ENCODE measurements around the gene SUGCT.

SUGCT gene

GRCh38 chr7:40826411-40827221 is 691.8 kb downstream of the SUGCT start:
- Histone ChIP-seq H2AK5ac (ENCODE audit: low read length) (peak overlapping the region; percentile 34), H3K4ac (ENCODE audit: low read depth, low read length) (peak overlapping the region; percentile 90), H2BK5ac (ENCODE audit: low read depth, low read length, poor library complexity) (peak overlapping the region; percentile 70), H2BK12ac (ENCODE audit: low read length) (peak overlapping the region; percentile 98), H4K91ac (ENCODE audit: low read depth, low read length) (peak overlapping the region; percentile 99), H3K9me3 (ENCODE audit: insufficient read depth, low read depth, low read length) (no peaks in the 10 kb centered on the region), H3K23ac (ENCODE audit: low read length) (no peak overlapping the region), H4K12ac (ENCODE audit: low read depth, low read length) (no peak overlapping the region), H3K36me3 (ENCODE audit: control insufficient read depth in 1 of 2, insufficient read depth in 2 of 2, low read length in 2 of 2) (no peaks in the 10 kb centered on the region), H3K4me1 (ENCODE audit: control insufficient read depth in 1 of 2, insufficient read depth in 2 of 2, low read length in 2 of 2) (peaks cover 10 to 11% of the 10 kb centered on the region in 2 experiments), H4K8ac (ENCODE audit: low read depth, low read length) (peak overlapping the region; percentile 82), H3K9ac (ENCODE audit: low read length) (no peak overlapping the region), H2AFZ (ENCODE audit: insufficient read depth, low read length, poor library complexity) (peak overlapping the region; percentile 88), H2BK120ac (ENCODE audit: insufficient read depth, low read length, poor library complexity) (peak overlapping the region; percentile 97), H3K4me3 (ENCODE audit: low read depth, low read length) (no peak overlapping the region), H3K4me2 (ENCODE audit: low read length) (no peak overlapping the region), H3K18ac (ENCODE audit: low read length) (no peak overlapping the region), H3K79me2 (ENCODE audit: control insufficient read depth, insufficient read depth, low read length, poor library complexity) (peaks cover 3% of the 10 kb centered on the region), H3K27me3 (ENCODE audit: insufficient read depth, low read length) (no peaks in the 10 kb centered on the region), H3K27ac (ENCODE audit: low read depth, low read length) (peak overlapping the region; percentile 83), H3K14ac (ENCODE audit: low read length) (peak overlapping the region; percentile 91), H3K79me1 (ENCODE audit: low read length) (peaks cover 19% of the 10 kb centered on the region)
- no CpG with 5 or more reads among the region's 3 CpGs for WGBS (ENCODE audit: extremely low coverage, insufficient coverage, insufficient read length)
- DNase-seq, result peak; percentile 98 to 99

- H2BK12ac ChIP-seq (ENCODE audit: low read length), result peak overlapping the region; percentile 98
- H3K4ac ChIP-seq (ENCODE audit: low read depth, low read length), result peak overlapping the region; percentile 90
- peak overlapping the region; percentile 70 for H2BK5ac ChIP-seq (ENCODE audit: low read depth, low read length, poor library complexity)
- no peaks in the 10 kb centered on the region for H3K27me3 ChIP-seq (ENCODE audit: insufficient read depth, low read length)
- H3K9me3 ChIP-seq (ENCODE audit: insufficient read depth, low read depth, low read length), result no peaks in the 10 kb centered on the region
- H3K9ac ChIP-seq (ENCODE audit: low read length), result no peak overlapping the region
- peak overlapping the region; percentile 99 for H4K91ac ChIP-seq (ENCODE audit: low read depth, low read length)
- H3K18ac ChIP-seq (ENCODE audit: low read length), result peak overlapping the region; percentile 72
- H3K4me3 ChIP-seq (ENCODE audit: low read depth, low read length), result no peak overlapping the region
- peak overlapping the region; percentile 97 for H2BK120ac ChIP-seq (ENCODE audit: insufficient read depth, low read length, poor library complexity)
- peak overlapping the region; percentile 91 for H3K14ac ChIP-seq (ENCODE audit: low read length)
- H3K27ac ChIP-seq (ENCODE audit: low read depth, low read length), result peak overlapping the region; percentile 83
- H3K79me1 ChIP-seq (ENCODE audit: low read length), result peaks cover 24% of the 10 kb centered on the region
- H3K4me1 ChIP-seq (ENCODE audit: control insufficient read depth in 1 of 2, insufficient read depth in 2 of 2, low read length in 2 of 2), result peaks cover 15 to 16% of the 10 kb centered on the region in 2 experiments
- DNase-seq, result no peak
- WGBS (ENCODE audit: extremely low coverage, insufficient coverage, insufficient read length), result no CpG with 5 or more reads among the region's 10 CpGs
- H3K79me2 ChIP-seq (ENCODE audit: control insufficient read depth, insufficient read depth, low read length, poor library complexity), result peaks cover 3% of the 10 kb centered on the region
- H2AFZ ChIP-seq (ENCODE audit: insufficient read depth, low read length, poor library complexity), result peak overlapping the region; percentile 88
- H3K36me3 ChIP-seq (ENCODE audit: control insufficient read depth in 1 of 2, insufficient read depth in 2 of 2, low read length in 2 of 2), result no peaks in the 10 kb centered on the region
- peak overlapping the region; percentile 77 for H4K12ac ChIP-seq (ENCODE audit: low read depth, low read length)
- H3K23ac ChIP-seq (ENCODE audit: low read length), result no peak overlapping the region
- H2AK5ac ChIP-seq (ENCODE audit: low read length), result peak overlapping the region; percentile 52
- H3K4me2 ChIP-seq (ENCODE audit: low read length), result no peak overlapping the region
- peak overlapping the region; percentile 82 for H4K8ac ChIP-seq (ENCODE audit: low read depth, low read length)
Observed at GRCh38 chr7:40827222-40828085, 692.6 kb downstream of the SUGCT start.

GRCh38 chr7:40828686-40829600 is 694.1 kb downstream of the SUGCT start:
- Histone ChIP-seq H3K4ac (ENCODE audit: low read depth, low read length) (no peak overlapping the region), H3K36me3 (ENCODE audit: control insufficient read depth in 1 of 2, insufficient read depth in 2 of 2, low read length in 2 of 2) (no peaks in the 10 kb centered on the region), H3K79me2 (ENCODE audit: control insufficient read depth, insufficient read depth, low read length, poor library complexity) (peaks cover 3% of the 10 kb centered on the region), H3K4me2 (ENCODE audit: low read length) (no peak overlapping the region), H4K12ac (ENCODE audit: low read depth, low read length) (no peak overlapping the region), H3K23ac (ENCODE audit: low read length) (no peak overlapping the region), H2BK5ac (ENCODE audit: low read depth, low read length, poor library complexity) (no peak overlapping the region), H2AK5ac (ENCODE audit: low read length) (no peak overlapping the region), H3K9me3 (ENCODE audit: insufficient read depth, low read depth, low read length) (no peaks in the 10 kb centered on the region), H3K4me3 (ENCODE audit: low read depth, low read length) (no peak overlapping the region), H3K18ac (ENCODE audit: low read length) (no peak overlapping the region), H3K79me1 (ENCODE audit: low read length) (peaks cover 26% of the 10 kb centered on the region), H3K27me3 (ENCODE audit: insufficient read depth, low read length) (no peaks in the 10 kb centered on the region), H2BK12ac (ENCODE audit: low read length) (no peak overlapping the region), H3K27ac (ENCODE audit: low read depth, low read length) (no peak overlapping the region), H4K91ac (ENCODE audit: low read depth, low read length) (no peak overlapping the region), H3K9ac (ENCODE audit: low read length) (no peak overlapping the region), H2AFZ (ENCODE audit: insufficient read depth, low read length, poor library complexity) (no peak overlapping the region), H3K14ac (ENCODE audit: low read length) (no peak overlapping the region), H2BK120ac (ENCODE audit: insufficient read depth, low read length, poor library complexity) (no peak overlapping the region), H3K4me1 (ENCODE audit: control insufficient read depth in 1 of 2, insufficient read depth in 2 of 2, low read length in 2 of 2) (peaks cover 15 to 19% of the 10 kb centered on the region in 2 experiments), H4K8ac (ENCODE audit: low read depth, low read length) (no peak overlapping the region)
- WGBS (ENCODE audit: extremely low coverage, insufficient coverage, insufficient read length), result no CpG with 5 or more reads among the region's 10 CpGs
- DNase-seq, result no peak

Data from trophoblast cell (in vitro differentiated cells and primary cell).